Left lobe of liver (tissue), 2 donors: Measurements from ENCODE around the gene GRAP2. TPM values are rescaled to one million over a fixed set of nuclear protein-coding genes. Genes with fewer than 3 reads are reported as not detected.

Experiments
- ATAC-seq: fragments of 200-7000 bp; cut with Tn5 transposase; one replicate; pipeline ENCODE4 v1.9.1; 2020; ENCODE audit warnings: mild to moderate bottlenecking, moderate library complexity
- DNase-seq: peaks from one replicate; pipeline ENCODE4 v3.0.0-alpha.2; 2020; ENCODE audit warnings: low spot score
- total RNA-seq: library from RNA; stranded (reverse); gene quantifications from one replicate; pipeline ENCODE4 v1.2.1, GENCODE V29; 2021
- donor health status: DM: no; HTN: no; CAD: no; lungs with moderate emphysema.
- donor health status: DM: no; HTN: yes; CAD: no.

The GRAP2 gene
- total RNA-seq, 1 donor from 2014 or later, result 0.55 TPM

- no peak for ATAC-seq
- DNase-seq, result no peak
These were observed 60.2 kb downstream of the GRAP2 start for GRCh38 chr22:39960791-39961746.

GRCh38 chr22:39962071-39962470, 61.2 kb downstream of the GRAP2 start:
- ATAC-seq (no peak), DNase-seq (no peak)

GRCh38 chr22:39965748-39966147, 64.9 kb downstream of the GRAP2 start:
- ATAC-seq, result no peak

GRCh38 chr22:39966470-39966869, 65.6 kb downstream of the GRAP2 start:
- ATAC-seq, result peak; percentile 35
- DNase-seq, result no peak

More at GRCh38 chr22:39965748-39966147, 64.9 kb downstream of the GRAP2 start:
- DNase-seq, result no peak

GRCh38 chr22:39967103-39967829, 66.4 kb downstream of the GRAP2 start:
- ATAC-seq, result peak; percentile 67
- no peak for DNase-seq

GRCh38 chr22:39967996-39968972, 67.4 kb downstream of the GRAP2 start:
- peak; percentile 60 for DNase-seq
- ATAC-seq, result peak; percentile 77

GRCh38 chr22:39970742-39971141, 69.9 kb downstream of the GRAP2 start:
- ATAC-seq (no peak), DNase-seq (no peak)

- ATAC-seq (no peak), DNase-seq (no peak)
These were observed 71.8 kb downstream of the GRAP2 start for GRCh38 chr22:39972641-39973040.

GRCh38 chr22:39973656-39974055, 72.8 kb downstream of the GRAP2 start:
- no peak for DNase-seq
- no peak for ATAC-seq

GRCh38 chr22:39974065-39974464, 73.2 kb downstream of the GRAP2 start:
- no peak for ATAC-seq

GRCh38 chr22:39979048-39979447, 78.2 kb downstream of the GRAP2 start:
- no peak for ATAC-seq
- DNase-seq, result no peak

More at GRCh38 chr22:39974065-39974464, 73.2 kb downstream of the GRAP2 start:
- DNase-seq, result no peak

- DNase-seq, result no peak
- ATAC-seq, result no peak
These were observed 78.6 kb downstream of the GRAP2 start for GRCh38 chr22:39979458-39979857.

GRCh38 chr22:39980596-39980995, 79.7 kb downstream of the GRAP2 start:
- ATAC-seq (no peak), DNase-seq (no peak)

GRCh38 chr22:39983346-39983745, 82.5 kb downstream of the GRAP2 start:
- DNase-seq, result no peak

GRCh38 chr22:39984006-39984405, 83.1 kb downstream of the GRAP2 start:
- ATAC-seq, result no peak
- no peak for DNase-seq

More at GRCh38 chr22:39983346-39983745, 82.5 kb downstream of the GRAP2 start:
- no peak for ATAC-seq

- no peak for DNase-seq
- no peak for ATAC-seq
These were observed 83.9 kb downstream of the GRAP2 start for GRCh38 chr22:39984746-39985145.

- ATAC-seq (no peak), DNase-seq (no peak)
These were observed 84.6 kb downstream of the GRAP2 start for GRCh38 chr22:39985383-39986035.

GRCh38 chr22:39988386-39989114, 87.7 kb downstream of the GRAP2 start:
- ATAC-seq, result no peak
- no peak for DNase-seq

- ATAC-seq (no peak), DNase-seq (no peak)
These were observed 88.7 kb downstream of the GRAP2 start for GRCh38 chr22:39989633-39990032.
